Measurements from ENCODE around the gene CLN3.
"Not testable (repeated sequence)": the region's sequence is repeated elsewhere in the genome, so short reads cannot be mapped to it uniquely, and the experiment has no call there.

Gene CLN3

DNA sequence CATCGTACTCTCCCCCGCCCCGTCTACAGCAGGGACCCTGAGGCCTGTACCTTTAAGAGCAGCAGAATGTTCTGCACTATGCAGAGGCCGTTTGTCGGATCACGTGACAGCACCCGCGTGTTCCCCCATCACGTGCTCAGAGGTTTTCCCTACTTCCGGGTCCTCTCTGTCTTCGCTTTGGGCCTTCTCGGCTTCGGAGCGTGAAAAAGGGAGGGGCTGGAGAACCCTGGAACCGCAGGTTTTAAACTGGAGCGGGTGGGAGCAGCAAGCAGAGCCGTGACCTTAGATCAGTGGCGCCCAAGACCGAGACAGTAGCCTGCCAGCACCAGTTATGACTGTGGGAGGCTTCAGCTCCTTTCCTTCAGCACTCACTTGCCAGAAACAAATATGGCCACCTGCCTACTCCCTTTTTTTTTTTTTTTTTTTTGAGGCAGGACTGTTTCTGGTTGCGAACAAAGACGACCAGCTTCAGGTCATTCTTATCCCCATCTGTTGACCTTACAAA, at the start of gene CLN3:
Gene CLN3 (minus strand): TSS at position 105 of the 505 bp plus-strand sequence. CDS start 315 bp downstream, outside the sequence.
- peak; percentile 91 for DNase-seq

DNA sequence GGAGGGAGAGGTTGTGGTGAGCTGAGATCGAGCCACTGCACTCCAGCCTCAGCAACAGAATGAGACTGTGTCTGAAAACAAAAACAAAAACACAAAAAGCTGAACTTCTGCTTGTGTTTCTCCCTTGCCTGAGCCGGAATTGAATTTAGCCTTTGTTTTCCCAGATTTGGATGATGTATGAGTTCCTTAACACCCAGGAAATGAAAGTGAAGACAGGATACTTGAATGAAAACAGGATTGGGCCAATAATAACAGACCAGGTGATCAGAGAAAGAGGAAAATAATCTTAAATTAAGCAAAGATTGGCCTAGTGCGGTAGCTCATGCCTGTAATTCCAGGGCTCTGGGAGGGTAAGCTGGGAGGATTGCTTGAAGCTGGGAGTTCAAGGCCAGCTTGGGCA, 48.5 kb upstream of the CLN3 start:
- no peak for DNase-seq

DNA sequence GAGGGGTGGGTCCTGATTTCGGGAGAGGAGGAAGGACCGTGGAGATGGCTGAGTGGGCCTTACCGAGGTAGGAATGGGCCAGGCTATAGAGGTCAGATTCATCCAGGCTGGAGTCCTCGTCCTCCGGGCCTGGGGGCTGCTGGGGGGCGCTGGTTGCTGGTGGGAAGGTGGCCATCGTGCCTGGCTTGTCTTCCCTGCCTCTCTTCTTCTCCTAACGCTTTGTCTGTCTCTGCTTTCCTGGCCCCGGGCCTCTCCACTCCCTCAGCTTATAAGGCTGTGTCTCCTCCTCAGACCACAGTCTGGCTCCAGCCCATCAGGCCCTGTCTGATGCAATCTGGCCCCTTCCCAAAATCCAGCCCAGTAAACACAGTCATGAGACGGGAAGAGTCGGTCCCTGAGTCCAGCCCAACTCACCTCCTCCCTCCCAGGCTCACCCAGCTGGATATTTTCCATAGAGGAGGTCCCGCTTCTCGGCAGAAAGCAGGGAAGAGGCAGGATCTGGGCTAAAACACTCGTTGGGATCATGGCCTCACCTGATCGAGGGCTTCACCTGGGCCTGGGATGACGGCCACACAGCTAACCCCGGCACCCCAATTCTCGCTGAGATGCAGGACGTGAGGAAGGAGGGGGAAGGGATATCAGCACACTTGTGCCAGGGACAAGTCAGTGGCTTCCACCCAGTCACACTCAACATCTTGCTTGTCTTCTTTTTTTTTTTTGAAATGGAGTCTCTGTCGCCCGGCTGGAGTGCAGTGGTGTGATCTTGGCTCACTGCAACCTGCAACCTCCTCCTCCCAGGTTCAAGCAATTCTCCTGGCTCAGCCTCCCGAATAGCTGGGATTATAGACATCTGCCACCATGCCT, 47.1 kb upstream of the CLN3 start, which contains the start of gene NUPR1:
Gene NUPR1 (minus strand): TSS at position 242 of the 864 bp plus-strand sequence. CDS start 67 bp downstream, at position 175.
- no peak for DNase-seq

DNA sequence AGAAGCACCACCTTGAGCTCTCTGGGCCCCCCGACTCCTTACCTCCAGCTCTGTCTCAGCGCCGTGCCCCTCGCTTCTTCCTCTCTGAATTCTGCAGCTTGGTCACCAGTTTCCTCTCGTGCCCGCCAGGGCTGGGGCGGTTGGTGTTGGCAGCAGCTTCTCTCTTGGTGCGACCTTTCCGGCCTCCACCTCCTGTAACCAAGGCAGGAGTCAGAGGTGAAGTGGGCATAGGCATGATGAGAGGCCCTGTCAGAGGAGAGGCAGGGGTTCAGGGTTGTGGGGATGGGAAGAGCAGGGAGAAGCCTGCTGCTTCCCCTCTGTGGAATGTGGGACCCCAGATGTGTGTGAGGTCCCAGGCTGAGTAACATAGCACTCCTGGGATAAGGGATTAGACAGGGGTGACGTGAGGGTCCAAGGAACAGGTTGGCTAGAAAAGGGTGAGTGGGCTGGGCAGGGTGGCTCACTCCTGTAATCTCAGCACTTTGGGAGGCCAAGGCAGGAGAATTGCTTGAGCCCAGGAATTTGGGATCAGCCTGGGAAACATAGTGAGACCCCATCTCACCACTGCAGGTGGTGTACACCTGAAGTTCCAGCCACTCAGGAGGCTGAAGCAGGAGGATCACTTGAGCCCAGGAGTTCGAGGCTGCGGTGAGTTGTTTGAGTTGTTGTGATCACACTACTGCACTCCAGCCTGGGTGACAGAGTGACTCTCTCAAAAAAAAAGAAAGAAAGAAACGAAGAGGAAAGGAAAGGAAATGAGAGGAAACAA, 46.3 kb upstream of the CLN3 start:
- no peak for DNase-seq

DNA sequence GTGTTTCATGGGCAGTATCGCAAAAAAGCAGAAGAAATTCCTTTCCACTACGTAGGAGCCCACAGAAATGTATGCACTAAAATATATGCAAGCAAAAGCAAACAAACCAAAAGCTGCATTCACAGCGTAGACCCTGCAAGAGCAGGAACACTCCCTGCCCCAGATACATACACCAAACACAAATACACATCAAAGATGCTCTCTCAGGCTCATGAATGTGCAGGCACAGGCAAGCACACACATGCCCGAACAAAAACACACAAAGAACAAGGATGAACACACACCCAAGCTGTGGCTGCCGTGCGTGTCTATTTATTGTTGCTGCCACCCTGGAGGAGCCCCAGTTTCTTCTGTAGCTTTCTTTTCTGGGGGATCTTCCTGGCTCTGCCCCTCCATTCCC, 45.2 kb upstream of the CLN3 start:
- DNase-seq = no peak

DNA sequence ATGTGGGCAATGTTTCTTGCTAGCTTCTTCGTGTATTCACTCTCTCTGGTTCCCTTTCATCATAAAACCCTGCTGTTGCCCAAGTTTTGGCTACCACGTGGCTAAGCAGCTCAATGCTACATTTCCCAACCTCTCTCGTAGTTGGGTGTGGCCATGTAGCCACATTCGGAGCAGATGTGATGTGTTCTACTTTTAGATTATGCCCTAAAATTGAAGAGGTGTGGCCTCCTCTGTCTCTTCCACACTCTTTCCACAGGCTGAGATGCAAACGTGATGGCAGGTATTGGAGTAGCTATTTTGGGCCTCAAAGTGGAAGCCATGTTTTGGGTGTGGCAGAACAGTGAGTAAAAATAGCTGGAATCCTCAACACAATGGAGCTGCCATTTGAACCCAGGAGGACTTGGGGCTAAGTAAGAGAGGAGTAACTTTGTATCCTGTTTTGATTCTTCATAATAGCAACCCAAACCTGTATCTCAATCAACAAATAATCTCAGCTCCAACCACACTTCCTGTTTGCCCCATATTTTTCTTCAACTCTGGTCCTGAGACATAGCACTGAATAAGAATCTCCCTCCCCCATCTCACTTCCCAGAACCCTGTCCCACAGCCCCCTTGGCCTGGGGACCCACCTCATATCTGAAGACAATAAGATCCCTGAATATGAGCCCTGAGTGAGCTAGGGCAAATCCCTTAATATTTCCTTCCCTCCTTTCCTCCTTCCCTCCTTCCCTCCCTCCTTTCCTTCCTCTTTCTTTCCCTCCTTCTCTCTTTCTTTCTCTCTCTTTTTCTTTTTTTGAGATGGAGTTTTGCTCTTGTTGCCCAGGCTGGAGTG, 42.9 kb upstream of the CLN3 start:
- DNase-seq = peak; percentile 40

DNA sequence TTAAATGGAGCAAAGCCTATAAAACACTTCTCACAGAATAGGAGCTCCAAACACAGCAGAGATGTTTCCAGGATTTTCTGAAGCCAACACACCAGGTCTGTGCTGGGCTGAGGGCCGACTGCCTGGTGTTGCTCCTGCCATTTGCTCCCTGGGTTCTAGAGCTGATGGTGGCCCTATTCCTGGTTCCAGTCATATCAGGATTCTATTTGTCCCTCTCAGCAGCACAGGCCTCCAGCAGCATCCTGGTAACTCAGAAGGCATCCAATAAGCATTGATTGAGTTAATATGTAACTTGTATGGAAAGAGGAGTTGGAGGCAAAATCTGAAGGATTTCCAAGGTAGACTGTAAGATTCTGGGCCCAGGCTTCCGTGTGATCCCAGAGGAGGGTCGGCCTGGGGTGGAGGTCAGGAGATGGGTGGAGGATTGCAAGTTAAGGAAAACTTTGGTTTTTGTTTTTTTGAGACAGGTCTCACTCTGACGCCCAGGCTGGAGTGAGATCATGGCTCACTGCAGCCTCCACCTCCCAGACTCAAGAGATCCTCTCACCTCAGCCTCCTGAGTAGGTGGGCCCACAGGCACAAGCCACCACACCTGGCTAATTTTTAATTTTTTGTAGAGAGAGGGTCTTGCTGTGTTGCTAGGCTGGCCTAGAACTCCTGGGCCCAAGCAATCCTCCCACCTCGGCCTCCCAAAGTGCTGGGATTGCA, 41.2 kb upstream of the CLN3 start:
- no peak for DNase-seq

DNA sequence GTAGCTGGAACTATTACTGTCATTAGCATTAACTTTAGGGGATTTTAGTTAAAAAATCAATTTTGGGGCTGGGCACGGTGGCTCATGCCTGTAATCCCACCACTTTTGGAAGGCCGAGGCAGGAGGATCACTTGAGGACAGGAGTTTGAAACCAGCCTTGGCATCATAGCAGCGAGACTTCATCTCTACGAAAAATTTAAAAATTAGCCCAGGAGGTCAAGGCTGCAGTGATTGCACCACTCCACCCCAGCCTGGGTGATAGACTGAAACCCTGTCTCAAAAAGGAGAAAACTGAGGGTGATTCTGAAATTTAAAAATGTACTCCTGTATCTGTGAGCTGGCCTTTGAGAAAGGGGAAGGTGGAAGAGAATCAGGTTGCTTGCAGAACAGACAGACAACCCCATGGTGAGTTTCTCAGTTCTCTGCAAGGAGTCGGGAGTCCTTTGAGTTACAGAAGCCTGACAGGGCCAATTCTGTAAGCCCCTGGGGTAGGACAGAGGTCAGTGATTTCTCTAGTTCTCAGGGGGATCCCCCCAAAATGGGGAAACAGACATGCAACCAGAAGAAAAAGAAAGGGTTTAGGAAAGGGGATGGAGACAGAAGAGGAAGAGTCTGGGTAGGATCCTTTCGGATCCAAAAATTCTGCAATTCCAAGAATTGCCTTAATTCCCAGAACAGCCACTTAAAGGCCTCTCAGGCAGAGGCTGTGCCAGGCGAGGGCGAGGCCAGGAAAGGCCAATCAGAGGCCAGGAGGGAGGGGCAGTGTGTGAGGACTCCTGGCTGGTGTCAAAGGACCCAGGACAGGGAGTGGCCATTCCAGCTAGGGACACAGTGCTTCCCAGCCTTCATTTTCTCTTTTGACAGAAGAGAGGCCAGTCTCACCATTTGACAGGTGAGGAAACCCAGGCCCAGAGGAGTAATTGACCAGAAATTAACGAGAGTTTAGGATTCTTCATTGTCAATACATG, 40.2 kb upstream of the CLN3 start:
- DNase-seq = no peak

DNA sequence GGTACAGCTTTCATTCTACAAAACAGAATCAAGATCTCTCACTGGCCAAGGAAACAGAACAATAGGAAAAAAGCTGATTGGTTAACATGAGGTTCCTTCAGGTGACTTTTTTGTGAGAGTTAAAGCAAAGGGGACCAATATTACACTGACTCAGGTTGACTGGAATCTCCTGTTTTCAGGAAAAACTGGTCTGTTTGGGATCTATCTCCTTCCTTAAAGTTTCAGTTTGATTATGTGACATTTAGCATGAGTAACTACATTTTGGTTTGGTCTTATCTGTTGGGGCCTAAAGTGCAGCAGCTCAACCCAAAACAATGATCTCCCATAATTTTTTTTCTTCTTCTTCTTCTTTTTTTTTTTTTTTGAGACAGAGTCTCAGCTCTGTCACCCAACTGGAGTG, 37.2 kb upstream of the CLN3 start:
- no peak for DNase-seq

DNA sequence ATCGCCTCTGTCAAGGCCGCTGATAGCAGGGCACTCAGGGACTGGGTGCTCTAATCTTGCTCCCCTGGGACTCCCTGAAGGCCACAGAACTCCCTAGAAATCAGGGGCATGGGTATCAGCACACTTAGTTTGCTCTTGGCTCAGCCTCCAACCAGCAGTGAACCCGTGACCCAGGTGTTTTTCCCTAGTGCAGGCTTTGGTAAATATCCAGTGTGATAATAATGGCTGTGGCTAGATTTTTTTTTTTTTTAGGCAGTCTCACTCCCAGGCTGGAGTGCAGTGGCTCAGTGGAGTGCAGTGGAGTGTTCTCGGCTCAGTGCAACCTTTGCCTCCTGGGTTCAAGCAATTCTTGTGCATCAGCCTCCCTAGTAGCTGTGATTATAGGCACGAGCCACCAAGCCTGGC, 36.6 kb upstream of the CLN3 start:
- no peak for DNase-seq

DNA sequence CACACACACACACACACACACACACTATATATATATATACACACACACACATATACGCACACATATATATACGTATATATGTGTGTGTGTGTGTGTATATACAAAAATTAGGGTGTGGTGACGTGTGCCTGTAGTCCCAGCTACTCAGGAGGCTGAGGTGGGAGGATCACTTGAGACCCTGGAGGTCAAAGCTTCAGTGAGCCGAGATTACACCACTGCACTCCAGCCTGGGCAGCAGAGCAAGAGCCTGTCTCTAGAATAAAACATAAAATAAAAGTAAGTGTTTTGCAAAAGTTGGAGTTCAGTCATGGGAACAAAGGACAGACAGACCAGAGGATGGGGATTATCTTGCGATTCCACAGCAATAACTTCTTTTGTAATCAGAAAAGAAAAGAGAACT, 36.1 kb upstream of the CLN3 start:
- no peak for DNase-seq

DNA sequence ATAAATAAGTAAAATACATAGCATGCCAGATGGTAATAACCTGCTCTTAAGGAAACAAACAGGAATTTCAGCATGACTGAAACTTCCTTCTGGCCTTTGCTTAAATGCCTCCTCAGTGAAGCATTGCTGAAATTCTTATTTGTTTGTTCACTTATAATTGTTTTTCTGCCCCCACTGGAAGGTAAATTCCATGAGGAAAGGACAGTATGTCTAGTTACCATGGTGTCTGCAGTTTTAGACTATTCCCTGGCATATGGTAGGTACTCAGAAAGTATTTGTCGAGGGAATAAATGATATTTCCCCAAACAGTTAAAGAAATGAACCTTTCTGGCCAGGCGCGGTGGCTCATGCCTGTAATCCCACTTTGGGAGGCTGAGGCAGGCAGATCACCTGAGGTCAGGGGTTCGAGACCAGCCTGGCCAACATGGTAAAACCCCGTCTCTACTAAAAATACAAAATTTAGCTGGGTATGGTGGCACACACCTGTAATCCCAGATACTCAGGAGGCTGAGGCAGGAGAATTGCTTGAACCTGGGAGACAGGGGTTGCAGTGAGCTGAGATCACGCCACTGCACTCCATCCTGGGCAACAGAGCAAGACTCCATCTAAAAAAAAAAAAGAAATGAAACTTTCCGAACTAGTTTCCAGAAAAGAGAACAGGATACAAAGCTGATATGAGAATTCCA, 35.4 kb upstream of the CLN3 start:
- DNase-seq = not testable (repeated sequence)

DNA sequence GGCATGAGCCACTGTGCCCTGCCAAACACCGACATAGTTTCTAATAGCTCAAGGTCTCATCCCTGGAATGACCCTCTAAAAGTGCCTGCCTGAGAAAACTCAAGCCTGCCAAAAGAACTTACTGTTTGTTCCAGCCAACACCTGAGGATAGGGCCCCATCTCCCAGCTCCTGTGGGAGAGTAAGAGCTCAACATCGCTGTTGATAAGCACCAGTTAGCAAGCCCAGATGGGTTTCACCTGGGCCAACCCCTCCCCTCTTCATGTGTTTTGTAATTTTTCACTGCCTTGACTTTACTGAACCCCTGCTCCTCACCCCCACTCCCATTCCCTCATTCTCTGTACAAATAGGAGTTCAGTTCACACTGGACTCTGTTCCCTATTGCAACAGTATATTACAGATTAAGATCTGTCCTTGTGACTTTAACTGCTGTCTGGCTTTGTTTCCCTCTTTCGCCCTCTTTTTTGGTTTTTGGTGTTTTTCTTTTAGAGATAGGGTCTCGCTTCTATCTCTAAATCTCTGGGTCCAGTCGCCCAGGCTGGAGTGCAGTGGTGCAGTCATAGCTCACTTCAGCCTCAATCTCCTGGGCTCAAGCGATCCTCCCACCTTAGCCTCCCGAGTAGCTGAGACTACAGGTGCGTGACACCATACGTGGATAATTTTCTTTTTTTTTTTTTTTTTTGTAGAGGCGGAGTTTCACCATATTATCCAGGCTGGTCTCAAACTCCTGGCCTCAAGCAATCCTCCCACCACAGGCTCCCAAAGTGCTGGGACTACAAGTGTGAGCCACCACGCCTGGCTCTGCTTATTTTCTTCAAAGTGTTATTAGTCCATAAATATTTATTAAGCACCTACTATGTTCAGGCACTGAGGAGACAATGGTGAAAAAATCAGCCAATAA, 34.6 kb upstream of the CLN3 start:
- DNase-seq = no peak

DNA sequence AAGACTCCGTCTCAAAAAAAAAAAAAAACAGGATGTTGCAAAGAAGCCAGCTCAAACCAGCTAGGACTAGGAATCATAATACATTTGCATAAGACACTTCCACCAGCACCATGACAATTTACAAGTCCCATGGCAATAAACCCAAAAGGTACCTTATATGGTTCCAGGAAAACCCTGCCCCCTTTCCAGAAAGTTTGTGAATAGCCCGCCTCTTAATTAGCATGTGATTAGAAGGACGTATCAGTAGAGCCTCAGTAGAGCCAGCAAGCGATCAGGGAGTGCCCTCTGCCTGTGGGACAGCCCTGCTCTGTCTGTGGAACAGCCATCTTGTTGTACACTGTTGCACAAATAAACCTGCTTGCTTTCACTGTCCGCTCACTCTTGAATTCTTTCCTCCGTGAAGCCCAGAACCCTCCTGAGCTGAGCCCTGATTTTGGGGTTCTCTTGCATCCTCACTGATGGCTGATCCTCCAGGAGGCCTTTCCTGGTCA, 32.9 kb upstream of the CLN3 start:
- DNase-seq = peak; percentile 29

DNA sequence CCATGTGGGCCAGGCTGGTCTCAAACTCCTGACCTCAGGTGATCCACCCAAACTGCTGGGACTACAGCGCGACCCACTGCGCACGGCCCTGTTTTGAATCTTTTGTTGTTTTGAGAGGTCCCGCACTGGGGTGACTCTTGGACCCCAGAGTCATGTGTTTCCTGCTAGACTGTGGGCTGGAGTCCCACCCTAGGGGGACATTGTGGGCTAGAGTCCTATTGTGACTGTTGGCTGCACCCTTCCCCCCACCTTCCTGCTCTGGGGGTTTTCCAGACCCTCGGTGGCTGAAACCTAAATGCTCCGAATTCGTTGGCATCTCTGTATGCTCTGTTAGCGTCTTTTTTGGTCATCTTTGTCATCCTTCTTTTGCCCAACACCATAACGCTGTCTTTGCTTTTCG, 30.9 kb upstream of the CLN3 start:
- no peak for DNase-seq

DNA sequence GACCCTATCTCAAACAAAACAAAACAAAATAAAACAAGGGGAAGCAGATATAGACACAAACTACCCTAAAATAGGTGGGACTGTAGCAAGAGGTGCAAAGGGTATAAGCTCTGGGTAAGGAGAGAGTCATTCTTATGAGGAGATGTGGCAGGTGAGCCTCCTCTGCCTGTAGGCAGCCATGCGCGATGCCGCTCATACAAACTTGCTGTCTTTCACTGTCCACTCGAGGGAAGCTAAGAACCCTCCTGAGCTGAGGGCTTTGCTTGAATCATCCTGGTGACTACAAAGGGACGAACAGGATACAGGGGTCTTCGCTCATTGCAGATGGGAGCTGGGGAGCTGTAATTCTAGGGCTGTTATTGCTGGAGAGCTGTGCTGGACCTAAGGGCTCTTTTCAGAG, 29.6 kb upstream of the CLN3 start:
- no peak for DNase-seq

DNA sequence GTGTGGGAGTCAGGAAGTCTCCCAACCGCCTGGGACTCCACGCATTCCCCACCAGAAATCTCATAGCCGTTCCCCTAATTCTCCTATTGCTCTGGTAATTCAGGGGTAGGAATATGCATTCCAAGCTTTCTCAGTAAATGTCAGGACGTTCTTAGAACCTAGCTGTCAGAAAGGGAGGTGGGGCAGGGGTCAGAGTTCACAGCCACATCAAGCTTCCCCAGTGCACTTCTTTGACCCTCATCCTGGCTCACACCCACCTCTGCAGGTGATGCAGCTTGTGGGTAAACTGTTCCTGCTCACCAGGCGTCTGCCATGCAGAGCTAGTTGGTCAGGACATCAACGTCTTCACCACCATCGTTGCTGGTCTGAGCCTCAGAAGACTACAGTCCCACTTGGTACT, 28.8 kb upstream of the CLN3 start:
- DNase-seq = no peak

DNA sequence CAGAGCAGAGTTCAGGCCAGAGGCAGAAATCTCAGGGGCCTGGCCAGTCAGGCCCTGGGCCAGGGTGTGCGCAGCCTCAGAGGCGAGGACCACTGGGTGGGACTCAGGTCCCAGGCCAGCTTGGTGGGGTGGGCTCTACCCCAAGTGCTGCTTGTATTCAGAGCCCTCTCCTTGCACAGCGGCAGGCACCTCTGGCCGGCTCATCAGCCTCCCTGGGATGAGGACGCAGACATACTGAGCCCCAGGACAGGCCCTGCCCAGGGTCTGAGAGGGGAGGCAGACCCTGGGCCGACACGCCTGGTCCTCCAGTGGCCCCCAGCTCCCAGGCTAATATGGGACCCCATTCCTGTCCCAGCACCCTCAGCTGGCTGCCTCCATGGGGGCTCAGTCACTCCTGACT, 22.4 kb upstream of the CLN3 start:
- no peak for DNase-seq
